H1 (cell line): ENCODE measurements around the gene MGMT. TPM values are rescaled to one million over a fixed set of nuclear protein-coding genes. Genes with fewer than 3 reads are reported as not detected.

Source experiments
- BRCA1 ChIP-seq: IDR thresholded peaks from 2 replicates; pipeline ENCODE4 v1.6.1; 2012; ENCODE audit warnings: low read depth, low read length, improper control_type of control experiment
- RAD21 ChIP-seq, 2 experiments: IDR thresholded peaks in 1 of 2; conservative IDR thresholded peaks in 1 of 2; 2 replicates each; pipeline ENCODE4 v1.6.1; 2011; ENCODE audit warnings: low read depth in 2 of 2, low read length in 2 of 2, improper control_type of control experiment in 1 of 2, inconsistent platforms in 1 of 2, mild to moderate bottlenecking in 1 of 2, moderate library complexity in 1 of 2
- RNF2 ChIP-seq: fragments of 200-900, 300-1000 bp; sonication (generic); IDR thresholded peaks from 2 replicates; pipeline ENCODE4 v1.7.1; 2016; ENCODE audit warnings: borderline replicate concordance, low read depth, mild to moderate bottlenecking, antibody characterized with exemption, low read length; ENCODE audit not compliant: poor library complexity, severe bottlenecking; ENCODE audit errors: missing control alignments
- SP1 ChIP-seq: IDR thresholded peaks from 2 replicates; pipeline ENCODE4 v1.6.1; 2011; ENCODE audit warnings: low read depth, low read length
- polyA plus RNA-seq, 7 experiments: library from polyadenylated mRNA; depleted of rRNA in 3 of 7; stranded (reverse) in 5 of 7; unstranded in 2 of 7; fragments of >200 nt in 5 of 7; fragments of 200-250 nt in 2 of 7; gene quantifications; 1 replicate in 5 of 7; 2 replicates in 1 of 7; 4 replicates in 1 of 7; pipeline versions ENCODE4 v1.2.1 to v1.2.3, GENCODE V29; 2011 to 2013; ENCODE audit warnings: missing spikeins in 2 of 7, mixed read lengths in 2 of 7
- total RNA-seq: library from RNA; stranded (reverse); fragmentation: NEBNext Ultra II Directional; extraction: Animal tissue kit (Norgen Biotek cat#: 25700); gene quantifications from 2 replicates; pipeline ENCODE4 v1.2.1, GENCODE V29; 2021

The MGMT gene
- total and polyA plus RNA-seq, 2 of the 8 experiments (the other 6 are each of a cell fraction or from before 2014, with no cell fraction given): 9.9 to 10.7 TPM

DNA sequence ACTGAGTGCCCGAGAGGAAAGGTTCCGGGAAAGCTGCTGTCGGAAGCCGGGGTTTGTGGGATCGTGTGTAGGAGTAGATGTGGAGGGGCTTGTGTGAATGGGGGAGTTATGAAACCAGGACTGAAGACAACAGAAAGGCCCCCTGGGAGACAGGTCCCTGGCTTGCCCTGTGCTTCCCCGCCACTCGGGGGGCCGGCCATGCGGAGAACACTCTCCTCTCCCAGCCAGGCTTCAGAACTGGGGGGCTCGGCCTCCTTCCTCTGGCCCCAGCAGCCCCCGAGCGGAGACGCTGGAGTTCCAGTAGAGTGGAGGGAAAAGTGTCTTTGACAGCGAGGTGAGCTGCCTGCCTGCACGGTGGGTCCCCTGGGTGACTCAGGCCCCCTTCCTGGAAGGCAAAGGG is 185.0 kb downstream of the MGMT start (continued):
- no peak for TF ChIP-seq RAD21 (IDR thresholded peaks at IDR 0.05 in 1 of 2, conservative IDR thresholded peaks at IDR 0.05 in 1 of 2; ENCODE audit: low read depth in 2 of 2, low read length in 2 of 2)
- TF ChIP-seq SP1: no peak
- TF ChIP-seq RNF2: no peak
- no peak for TF ChIP-seq BRCA1
